Hepatocyte (in vitro differentiated cells): Measurements from ENCODE around the gene ITPK1. TPM values are rescaled to one million over a fixed set of nuclear protein-coding genes. Genes with fewer than 3 reads are reported as not detected.

Experiments
- DNase-seq: peaks from one replicate; pipeline ENCODE4 v3.0.0-alpha.2; 2016; ENCODE audit warnings: low spot score
- H2AFZ ChIP-seq: fragments of 200-600 bp; sonication (generic); 2 replicates; pipeline ENCODE4 v1.6.0; 2016; ENCODE audit warnings: antibody characterized with exemption, mild to moderate bottlenecking
- H3K27ac ChIP-seq: fragments of 200-600 bp; sonication (generic); 2 replicates; pipeline ENCODE4 v1.5.1; 2016; ENCODE audit warnings: mild to moderate bottlenecking
- H3K27me3 ChIP-seq: fragments of 200-600 bp; sonication (generic); 2 replicates; pipeline ENCODE4 v1.6.1; 2016
- H3K36me3 ChIP-seq: fragments of 200-600 bp; sonication (generic); replicated peaks from 2 replicates; pipeline ENCODE4 v1.5.1; 2016; ENCODE audit warnings: low read depth; ENCODE audit not compliant: insufficient read depth
- H3K4me1 ChIP-seq: fragments of 200-600 bp; sonication (generic); 2 replicates; pipeline ENCODE4 v1.5.1; 2016; ENCODE audit warnings: mild to moderate bottlenecking, moderate library complexity; ENCODE audit not compliant: insufficient read depth
- H3K4me2 ChIP-seq: fragments of 200-600 bp; sonication (generic); 2 replicates; pipeline ENCODE4 v1.6.0; 2016
- H3K4me3 ChIP-seq: fragments of 200-600 bp; sonication (generic); 2 replicates; pipeline ENCODE4 v1.5.1; 2016; ENCODE audit warnings: mild to moderate bottlenecking
- H3K79me2 ChIP-seq: fragments of 200-600 bp; sonication (generic); 2 replicates; pipeline ENCODE4 v1.6.0; 2017; ENCODE audit warnings: mild to moderate bottlenecking
- H3K9me2 ChIP-seq: fragments of 200-600 bp; sonication (generic); replicated peaks from 2 replicates; pipeline ENCODE4 v1.6.0; 2017; ENCODE audit warnings: mild to moderate bottlenecking; ENCODE audit not compliant: insufficient read depth
- H3K9me3 ChIP-seq: fragments of 200-600 bp; sonication (generic); 2 replicates; pipeline ENCODE4 v1.5.1; 2016; ENCODE audit warnings: low read depth, mild to moderate bottlenecking
- H4K20me1 ChIP-seq: fragments of 200-600 bp; sonication (generic); 2 replicates; pipeline ENCODE4 v1.6.0; 2016; ENCODE audit warnings: mild to moderate bottlenecking; ENCODE audit not compliant: insufficient read depth, poor library complexity, severe bottlenecking
- CTCF ChIP-seq: fragments of 200-600 bp; sonication (generic); IDR thresholded peaks from 2 replicates; pipeline ENCODE4 v1.5.1; 2016; ENCODE audit warnings: antibody characterized with exemption, mild to moderate bottlenecking; ENCODE audit not compliant: poor library complexity
- EZH2 ChIP-seq: fragments of 200-600 bp; sonication (generic); IDR thresholded peaks from 2 replicates; pipeline ENCODE4 v1.6.1; 2016; ENCODE audit warnings: antibody characterized with exemption, mild to moderate bottlenecking, borderline replicate concordance
- EZH2phosphoT487 ChIP-seq: fragments of 200-600 bp; sonication (generic); IDR thresholded peaks from one replicate; pipeline ENCODE4 v1.6.1; 2018; ENCODE audit warnings: antibody characterized with exemption, mild to moderate bottlenecking, low read depth, moderate library complexity; ENCODE audit not compliant: unreplicated experiment, severe bottlenecking
- WGBS: methylation state at CpG from one replicate; pipeline ENCODE4 v1.1.6; 2016; ENCODE audit warnings: low lambda C conversion rate; ENCODE audit errors: missing lambda C conversion rate; 5-methylcytosine and 5-hydroxymethylcytosine counted together
- polyA plus RNA-seq: library from polyadenylated mRNA; unstranded; fragments of >200 nt; fragmentation: Nextera tagmentation; extraction: Ambion mirVana; gene quantifications from 2 replicates; pipeline ENCODE4 v1.2.1, GENCODE V29; 2016
- total RNA-seq: library from RNA; depleted of rRNA; stranded (reverse); fragments of >200 nt; gene quantifications from 2 replicates; pipeline ENCODE4 v1.2.3, GENCODE V29; 2014

The ITPK1 gene
- total and polyA plus RNA-seq, 2 experiments from 2014 or later: 49.8 to 66.7 TPM

- H3K36me3 ChIP-seq: no peaks in the 10 kb centered on the region
- H3K4me3 ChIP-seq: no peak overlapping the region
- H4K20me1 ChIP-seq: peaks cover 15% of the 10 kb centered on the region
- H3K9me2 ChIP-seq: no peaks in the 10 kb centered on the region
- H3K27me3 ChIP-seq: no peaks in the 10 kb centered on the region
- no peak for DNase-seq
- 85% methylated on average over 6 of the region's 6 CpGs for WGBS
- H3K4me2 ChIP-seq: no peak overlapping the region
- peaks cover 27% of the 10 kb centered on the region for H3K79me2 ChIP-seq
- TF ChIP-seq CTCF (no peak), EZH2phosphoT487 (no peak), EZH2 (no peak)
- no peaks in the 10 kb centered on the region for H3K9me3 ChIP-seq
- peaks cover 16% of the 10 kb centered on the region for H3K4me1 ChIP-seq
- no peak overlapping the region for H3K27ac ChIP-seq
- no peak overlapping the region for H2AFZ ChIP-seq
Measured at GRCh38 chr14:93006567-93007051, 109.1 kb downstream of the ITPK1 start.

GRCh38 chr14:93005838-93006237 lies 109.9 kb downstream of the ITPK1 start:
- TF ChIP-seq CTCF: no peak
- TF ChIP-seq EZH2: no peak
- TF ChIP-seq EZH2phosphoT487: no peak
- H3K4me2 ChIP-seq: no peak overlapping the region
- H3K9me2 ChIP-seq: no peaks in the 10 kb centered on the region
- H3K79me2 ChIP-seq: peaks cover 24% of the 10 kb centered on the region
- H3K9me3 ChIP-seq: no peaks in the 10 kb centered on the region
- H3K36me3 ChIP-seq: no peaks in the 10 kb centered on the region
- no peak overlapping the region for H3K4me3 ChIP-seq
- no peaks in the 10 kb centered on the region for H3K27me3 ChIP-seq
- H3K4me1 ChIP-seq: peaks cover 16% of the 10 kb centered on the region
- H2AFZ ChIP-seq: no peak overlapping the region
- 90% methylated on average over 8 of the region's 8 CpGs for WGBS
- H4K20me1 ChIP-seq: peaks cover 11% of the 10 kb centered on the region
- no peak overlapping the region for H3K27ac ChIP-seq
- no peak for DNase-seq

- Histone ChIP-seq H3K27ac (no peak overlapping the region), H4K20me1 (peaks cover 9% of the 10 kb centered on the region), H3K36me3 (no peaks in the 10 kb centered on the region), H2AFZ (no peak overlapping the region), H3K4me2 (no peak overlapping the region), H3K9me3 (no peaks in the 10 kb centered on the region), H3K4me3 (no peak overlapping the region), H3K27me3 (no peaks in the 10 kb centered on the region), H3K4me1 (peaks cover 16% of the 10 kb centered on the region), H3K9me2 (no peaks in the 10 kb centered on the region), H3K79me2 (peaks cover 23% of the 10 kb centered on the region)
- no peak for DNase-seq
- WGBS: 96% methylated on average over 7 of the region's 7 CpGs
- no peak for TF ChIP-seq EZH2phosphoT487
- TF ChIP-seq CTCF: no peak
- TF ChIP-seq EZH2: no peak
Measured at GRCh38 chr14:93005135-93005813, 110.5 kb downstream of the ITPK1 start.
